ENCODE data around the gene GPR150.

GPR150 gene

DNA sequence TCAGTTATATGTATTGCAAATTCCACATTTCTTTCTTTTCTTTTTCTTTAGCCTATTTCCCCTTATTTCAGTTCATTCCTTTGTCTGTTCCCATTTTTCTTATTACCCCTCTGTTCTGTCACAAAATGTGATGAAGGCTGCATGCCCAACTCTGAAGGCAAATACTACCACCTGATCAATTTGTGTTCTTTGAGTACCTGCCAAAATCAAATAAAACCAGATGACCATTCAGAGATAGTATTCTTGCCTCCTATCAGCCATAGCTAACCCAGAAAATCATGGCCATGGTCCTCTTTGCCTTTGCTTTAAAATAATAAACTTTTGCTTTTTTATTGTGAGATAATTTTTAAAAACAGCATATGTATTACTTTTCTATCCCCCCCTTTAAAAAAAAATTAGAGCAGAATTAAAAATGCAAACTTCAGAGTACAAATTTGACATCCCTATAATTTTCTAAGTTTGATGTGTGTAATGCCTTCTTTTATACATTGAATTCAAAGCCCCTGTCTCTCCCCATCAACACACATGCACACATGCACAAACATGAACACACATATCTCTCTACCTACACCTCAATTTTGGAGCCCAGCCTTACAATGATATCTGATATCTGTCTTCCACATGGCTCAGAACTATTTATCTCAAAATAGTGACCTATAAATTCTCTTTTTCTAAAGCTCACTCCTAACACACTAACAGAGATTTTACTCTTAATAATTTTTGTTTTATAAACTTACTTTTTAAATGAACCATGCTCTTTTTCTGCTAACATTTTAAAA is 30.1 kb downstream of the GPR150 start:
- no peak for DNase-seq (ENCODE audit: low read depth in 3 of 3)

DNA sequence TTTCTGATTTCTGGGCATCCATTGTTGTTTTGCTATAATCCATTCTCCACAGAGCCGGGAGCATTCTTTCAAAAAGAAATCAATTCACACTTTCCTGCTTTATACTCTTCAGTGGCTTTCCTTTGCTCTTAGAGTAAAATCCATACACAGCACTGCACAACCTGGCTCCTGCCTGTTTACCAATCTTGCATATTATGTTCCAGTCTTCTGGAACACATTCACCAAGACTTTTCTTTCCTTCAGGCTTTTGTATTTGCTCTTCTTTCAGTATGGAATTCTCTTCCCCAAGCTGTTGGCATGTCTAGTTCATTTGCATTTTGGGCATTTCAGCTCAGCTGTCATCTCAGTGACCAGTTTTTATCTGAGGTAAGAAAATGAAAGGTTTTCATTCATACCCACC is 33.0 kb downstream of the GPR150 start:
- DNase-seq (ENCODE audit: low read depth in 3 of 3): no peak

DNA sequence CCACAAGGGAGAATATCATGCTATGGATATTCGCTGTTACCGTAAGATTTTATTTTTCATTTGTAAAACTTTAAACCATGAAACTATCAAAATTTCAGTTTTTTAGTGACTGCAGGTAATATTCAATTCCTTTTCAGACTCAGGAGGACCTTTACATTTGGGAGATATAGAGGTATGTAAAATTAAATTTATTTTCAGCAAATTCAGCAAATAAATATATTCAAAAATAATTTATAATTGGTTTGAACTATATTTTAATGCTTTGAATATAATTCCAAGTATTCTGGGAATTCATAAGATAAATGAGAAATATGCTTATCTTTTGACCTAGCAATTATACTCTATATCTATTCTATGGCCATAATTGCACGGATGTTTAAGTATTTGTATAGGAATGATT is 34.3 kb downstream of the GPR150 start:
- DNase-seq (ENCODE audit: low read depth in 3 of 3): no peak

DNA sequence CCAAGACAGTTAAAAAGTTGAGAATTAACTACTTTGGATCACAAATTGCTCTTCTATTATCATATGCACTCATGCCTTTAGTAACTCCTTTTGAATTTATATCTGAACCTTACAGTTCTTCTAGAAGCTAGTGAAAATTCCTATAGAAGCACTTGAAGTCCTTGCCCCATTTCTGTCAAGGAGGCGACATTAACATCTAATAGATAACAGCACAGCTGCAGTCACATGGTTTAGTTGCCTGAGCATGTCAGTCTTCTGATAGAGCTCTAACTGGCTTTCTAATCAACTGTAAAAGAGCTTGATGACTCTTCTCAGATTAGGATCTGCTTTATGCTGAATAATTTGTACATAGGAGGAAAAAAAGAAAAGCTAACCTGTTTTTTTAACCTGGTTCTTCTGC is 35.7 kb downstream of the GPR150 start:
- no peak for DNase-seq (ENCODE audit: low read depth in 3 of 3)

DNA sequence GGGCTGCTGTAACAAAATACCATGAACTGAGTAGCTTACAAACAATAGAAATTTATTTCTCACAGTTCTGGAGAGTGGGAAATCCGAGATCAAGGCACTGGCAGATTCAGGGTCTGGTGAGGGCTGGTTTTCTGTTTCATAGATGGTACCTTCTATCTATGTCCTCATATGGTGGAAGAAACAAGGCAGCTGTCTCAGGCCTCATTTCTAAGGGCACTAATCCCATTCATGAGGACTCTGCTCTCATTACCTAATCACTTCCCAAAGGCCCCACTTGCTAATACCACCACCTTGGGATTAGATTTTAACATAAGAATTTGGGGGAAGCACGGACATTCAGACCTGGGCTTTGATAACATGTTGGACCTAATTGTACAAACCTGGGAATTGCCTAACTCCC is 40.2 kb downstream of the GPR150 start:
- no peak for DNase-seq (ENCODE audit: low read depth in 3 of 3)

DNA sequence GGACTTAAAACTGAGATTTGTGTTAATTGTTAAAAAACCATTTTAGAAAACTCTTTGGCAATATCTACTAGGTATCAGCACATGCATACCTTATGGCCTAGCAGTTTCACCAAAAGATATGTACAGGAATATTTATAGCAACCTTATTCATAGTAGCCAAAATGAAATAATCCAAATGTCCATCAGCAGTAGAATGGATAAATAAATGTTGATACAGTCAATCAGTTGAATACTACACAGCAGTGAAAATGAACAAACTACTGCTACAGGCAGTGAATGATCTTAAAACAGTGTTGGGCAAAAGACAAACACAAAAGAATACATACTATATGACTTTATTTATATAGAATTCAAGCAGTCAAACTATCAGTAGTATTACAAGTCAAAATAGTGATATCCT is 43.1 kb downstream of the GPR150 start:
- no peak for DNase-seq (ENCODE audit: low read depth in 3 of 3)

DNA sequence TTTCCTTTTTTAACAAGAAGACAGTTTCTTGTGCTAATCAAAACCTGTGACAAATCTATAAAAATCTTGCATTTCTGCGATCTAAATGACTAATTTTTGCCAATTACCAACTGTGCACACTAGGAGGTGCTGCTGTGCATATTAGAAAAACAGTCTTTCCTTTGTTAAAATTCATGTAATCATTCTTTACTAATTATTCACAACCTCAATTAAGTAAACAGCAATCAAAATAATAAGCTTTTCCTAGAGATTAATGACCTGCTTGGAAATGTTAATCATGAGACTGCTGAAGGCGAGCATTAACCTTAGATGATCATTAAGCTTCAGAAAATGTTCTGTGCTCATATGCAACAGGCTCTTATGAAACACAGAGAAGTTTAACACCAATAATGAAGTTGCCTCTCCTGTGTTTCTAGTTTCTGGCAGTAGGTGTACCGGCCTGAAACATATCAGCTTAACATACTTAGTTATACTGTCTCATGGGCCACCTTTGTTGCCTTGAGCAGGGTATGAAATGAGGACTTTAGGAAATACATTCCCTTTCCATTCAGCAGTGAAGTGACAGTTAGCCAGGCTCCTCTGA is 44.4 kb downstream of the GPR150 start:
- DNase-seq (ENCODE audit: low read depth in 3 of 3): peak in 1 of 3 experiments; percentile 12

DNA sequence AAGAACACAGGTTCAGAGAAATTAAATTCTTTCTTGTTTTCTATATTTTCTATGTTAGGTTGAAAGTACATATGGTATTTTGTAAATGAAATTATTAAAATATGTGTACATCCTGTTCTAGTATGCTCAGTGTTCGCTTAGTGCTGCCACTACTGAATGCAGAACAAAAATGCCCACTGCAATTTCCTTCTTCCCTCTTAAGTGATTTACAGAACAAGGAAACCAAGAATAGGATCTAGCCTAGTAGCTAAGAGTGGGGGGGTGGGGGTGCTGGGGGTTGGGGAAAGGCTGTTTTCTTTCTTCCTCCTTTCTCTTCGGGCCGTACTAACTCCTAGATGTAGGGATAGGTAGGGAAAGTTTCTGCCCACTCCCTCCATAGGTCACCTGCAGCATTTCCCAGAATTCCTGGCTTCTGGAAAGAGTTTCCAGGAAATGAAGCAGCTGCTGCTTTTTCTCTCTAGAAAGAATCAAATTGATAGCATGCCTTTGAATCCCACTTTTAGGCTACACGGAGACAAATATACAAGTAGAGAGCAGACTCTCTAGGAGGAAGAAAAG is 47.3 kb downstream of the GPR150 start:
- no peak for DNase-seq (ENCODE audit: low read depth in 3 of 3)

DNA sequence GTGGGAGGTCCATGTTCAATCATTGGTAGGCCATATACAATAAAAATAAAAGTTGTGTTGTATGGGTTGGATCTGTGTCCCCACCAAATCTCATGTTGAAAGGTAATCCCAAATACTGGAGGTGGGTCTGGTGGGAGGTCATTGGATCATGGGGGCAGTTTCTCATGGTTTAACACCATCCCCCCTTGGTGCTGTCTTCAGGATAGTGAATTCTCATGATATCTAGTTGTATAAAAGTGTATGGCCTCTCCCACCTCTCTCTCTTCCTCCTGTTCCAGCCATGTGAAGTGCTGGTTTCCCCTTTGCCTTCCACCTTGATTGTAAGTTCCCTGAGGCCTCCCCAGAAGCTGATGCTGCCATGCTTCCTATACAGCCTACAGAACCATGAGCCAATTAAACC is 47.8 kb downstream of the GPR150 start:
- DNase-seq (ENCODE audit: low read depth in 3 of 3): no peak

DNA sequence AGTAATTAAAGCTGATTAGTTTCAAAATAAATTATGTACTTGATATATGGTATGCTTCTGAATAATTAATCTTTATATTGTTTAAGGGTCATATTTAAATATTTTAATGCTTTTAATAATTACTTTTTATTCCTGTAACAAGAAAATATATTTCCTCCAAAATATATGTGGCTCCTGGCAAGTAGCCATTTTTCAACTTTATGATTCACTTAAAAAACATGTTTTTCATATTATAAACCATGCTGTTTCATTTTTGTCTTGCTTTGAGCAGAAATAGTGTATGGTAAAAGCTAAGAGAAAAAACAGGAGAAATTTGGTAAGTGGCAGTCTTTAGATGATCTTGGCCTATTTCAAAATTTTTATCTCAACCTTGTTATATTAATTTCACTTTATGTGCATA is 48.3 kb downstream of the GPR150 start:
- no peak for DNase-seq (ENCODE audit: low read depth in 3 of 3)

DNA sequence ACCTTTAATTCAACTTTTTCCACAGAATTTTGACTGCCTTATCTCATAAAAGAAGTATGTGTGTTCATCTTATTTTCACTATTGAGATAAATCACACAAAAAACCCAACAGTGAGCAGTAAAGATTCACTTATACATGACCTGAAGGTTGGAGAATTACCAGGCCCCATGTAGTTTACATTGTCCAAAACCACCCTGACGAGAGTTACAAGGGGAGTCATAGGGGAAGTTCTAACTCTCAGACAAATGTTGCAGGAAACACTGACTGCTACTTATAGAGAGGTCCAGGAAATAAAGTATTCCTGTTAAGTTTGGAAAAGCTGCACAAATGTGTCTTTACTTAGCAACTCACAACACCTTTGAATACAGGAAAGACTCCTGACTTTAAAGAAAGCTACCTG is 48.8 kb downstream of the GPR150 start:
- DNase-seq (ENCODE audit: low read depth in 3 of 3): no peak

DNA sequence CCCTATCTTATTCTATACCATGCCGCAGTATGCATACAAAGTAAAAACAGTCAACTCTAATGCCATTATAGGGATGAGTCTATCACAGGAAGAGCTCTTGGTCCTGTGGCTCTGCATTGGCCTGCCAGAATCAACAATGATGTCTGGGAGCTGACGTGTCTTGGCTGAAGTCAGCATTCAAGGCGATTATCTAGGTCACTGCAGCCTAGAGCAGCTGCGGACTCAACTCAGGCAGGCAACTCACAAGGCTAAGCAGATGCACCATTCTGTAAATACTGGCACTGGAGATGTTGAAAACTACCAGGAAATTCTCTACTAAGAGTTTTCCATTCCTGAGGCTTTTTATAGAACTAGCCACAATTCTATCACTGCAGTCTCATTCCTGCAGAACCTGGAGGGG is 49.7 kb downstream of the GPR150 start:
- no peak for DNase-seq (ENCODE audit: low read depth in 3 of 3)

DNA sequence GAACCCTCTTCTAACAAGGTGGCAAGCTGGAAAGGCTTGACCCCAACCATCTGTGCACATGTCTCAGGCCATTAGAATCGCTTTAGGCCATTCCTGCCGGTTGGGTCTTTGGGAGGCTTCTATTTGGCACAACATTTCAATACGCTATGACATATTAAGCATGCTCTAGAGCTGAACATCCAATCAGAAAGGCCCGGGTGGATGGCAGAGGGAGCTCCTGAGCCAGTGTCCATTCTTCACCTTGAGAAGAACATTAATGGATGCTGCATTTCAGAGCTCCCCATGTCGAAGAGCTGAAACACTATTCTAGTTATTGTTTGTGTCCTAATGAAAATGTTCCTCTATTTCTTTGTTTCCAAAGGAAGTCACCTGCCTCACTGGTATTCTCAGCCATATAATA is 50.1 kb downstream of the GPR150 start:
- no peak for DNase-seq (ENCODE audit: low read depth in 3 of 3)

DNA sequence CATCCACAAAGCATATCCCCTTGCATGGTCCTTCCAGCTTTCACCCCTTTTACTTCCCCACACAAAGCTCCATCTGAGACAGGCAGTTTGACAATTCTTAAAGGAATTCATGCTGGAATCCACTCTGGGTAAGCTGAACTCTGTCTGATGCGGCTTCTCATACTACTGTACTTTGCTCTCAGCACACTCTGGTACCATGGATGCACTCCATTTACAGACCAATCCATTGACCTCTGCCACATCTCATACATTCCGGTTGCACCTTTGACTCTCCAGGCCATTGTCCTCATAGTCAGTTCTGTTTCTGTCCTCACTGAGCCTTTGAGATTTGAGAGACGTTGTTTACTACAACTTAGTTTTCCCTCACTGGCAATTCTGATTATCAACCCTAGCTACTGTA is 50.7 kb downstream of the GPR150 start:
- no peak for DNase-seq (ENCODE audit: low read depth in 3 of 3)
